ENCODE measurements around the gene NOL3. TPM values are rescaled to one million over a fixed set of nuclear protein-coding genes. Genes with fewer than 3 reads are reported as not detected.

Gene NOL3
- total RNA-seq, 4 donors from 2014 or later, result 64.3 to 116 (median 90.5) TPM

- no peak for DNase-seq (ENCODE audit: low spot score in 2 of 2)
- Histone ChIP-seq H3K9me3 (no peaks in the 10 kb centered on the region), H3K4me1 (peaks cover 70% of the 10 kb centered on the region), H3K27me3 (no peaks in the 10 kb centered on the region), H3K36me3 (peaks cover 15% of the 10 kb centered on the region), H3K4me3 (peak overlapping the region; percentile 44), H3K27ac (peak overlapping the region; percentile 46)
- no peak for TF ChIP-seq POLR2AphosphoS5 (IDR thresholded peaks at IDR 0.05)
- no peak for TF ChIP-seq CTCF (IDR thresholded peaks at IDR 0.05)
- TF ChIP-seq EP300 (IDR thresholded peaks at IDR 0.05), result no peak
- no peak for TF ChIP-seq POLR2A (IDR thresholded peaks at IDR 0.05)
- WGBS, result 11% methylated on average over 88 of the region's 99 CpGs
Observed at GRCh38 chr16:67163164-67163998, 7.0 kb upstream of the NOL3 start.

- DNase-seq (ENCODE audit: low spot score in 2 of 2), result no peak
- Histone ChIP-seq H3K9me3 (no peaks in the 10 kb centered on the region), H3K27me3 (no peaks in the 10 kb centered on the region), H3K27ac (peak overlapping the region; percentile 46), H3K4me1 (peaks cover 67% of the 10 kb centered on the region), H3K4me3 (peak overlapping the region; percentile 44), H3K36me3 (peaks cover 15% of the 10 kb centered on the region)
- 2% methylated on average over 24 of the region's 34 CpGs for WGBS
- no peak for TF ChIP-seq EP300 (IDR thresholded peaks at IDR 0.05)
Observed at GRCh38 chr16:67163999-67164558, 6.3 kb upstream of the NOL3 start.

- peak within 1 kb of the TSS; percentile 44 for H3K4me3 ChIP-seq
- no CpG with 5 or more reads among the region's 41 CpGs for WGBS
- no peaks in the 10 kb centered on the region for H3K9me3 ChIP-seq
- peaks cover 70% of the 10 kb centered on the region for H3K4me1 ChIP-seq
- no peaks in the 10 kb centered on the region for H3K27me3 ChIP-seq
- H3K36me3 ChIP-seq, result peaks cover 15% of the 10 kb centered on the region
- no peak for DNase-seq (ENCODE audit: low spot score in 2 of 2)
- TF ChIP-seq EP300 (IDR thresholded peaks at IDR 0.05) (no peak), POLR2A (IDR thresholded peaks at IDR 0.05) (peak in 1 of 2 donors; percentile 33), CTCF (IDR thresholded peaks at IDR 0.05) (no peak), POLR2AphosphoS5 (IDR thresholded peaks at IDR 0.05) (no peak)
- peak within 1 kb of the TSS; percentile 46 for H3K27ac ChIP-seq
Observed at GRCh38 chr16:67164599-67165061, 5.7 kb upstream of the NOL3 start, which contains the start of gene HSF4. TSS of gene HSF4 (plus strand) at chr16:67164745. CDS start at chr16:67164812, 67 bp downstream.

- Histone ChIP-seq H3K9me3 (no peaks in the 10 kb centered on the region), H3K4me3 (peak overlapping the region; percentile 44), H3K27me3 (no peaks in the 10 kb centered on the region), H3K36me3 (peaks cover 15% of the 10 kb centered on the region), H3K27ac (no peak overlapping the region), H3K4me1 (peaks cover 73% of the 10 kb centered on the region)
- 43% methylated on average over 17 of the region's 85 CpGs for WGBS
- no peak for DNase-seq (ENCODE audit: low spot score in 2 of 2)
- TF ChIP-seq EP300 (IDR thresholded peaks at IDR 0.05), result no peak
- no peak for TF ChIP-seq POLR2A (IDR thresholded peaks at IDR 0.05)
- no peak for TF ChIP-seq CTCF (IDR thresholded peaks at IDR 0.05)
- TF ChIP-seq POLR2AphosphoS5 (IDR thresholded peaks at IDR 0.05), result no peak
Observed at GRCh38 chr16:67165121-67166078, 4.9 kb upstream of the NOL3 start.

- DNase-seq (ENCODE audit: low spot score in 2 of 2), result no peak
- Histone ChIP-seq H3K27me3 (no peaks in the 10 kb centered on the region), H3K36me3 (peaks cover 15% of the 10 kb centered on the region), H3K27ac (no peak overlapping the region), H3K9me3 (no peaks in the 10 kb centered on the region), H3K4me3 (no peak overlapping the region), H3K4me1 (peaks cover 74% of the 10 kb centered on the region)
- no peak for TF ChIP-seq POLR2A (IDR thresholded peaks at IDR 0.05)
- no peak for TF ChIP-seq CTCF (IDR thresholded peaks at IDR 0.05)
- no peak for TF ChIP-seq POLR2AphosphoS5 (IDR thresholded peaks at IDR 0.05)
- no peak for TF ChIP-seq EP300 (IDR thresholded peaks at IDR 0.05)
- WGBS, result 64% methylated on average over 17 of the region's 18 CpGs
Observed at GRCh38 chr16:67166110-67166547, 4.2 kb upstream of the NOL3 start.

Data from suprapubic skin (tissue), 4 donors.